GM12874 (cell line): ENCODE results near the gene GORASP1.

Experiments used
- CTCF ChIP-seq: IDR thresholded peaks from 2 replicates; pipeline ENCODE4 v1.5.1; 2011; ENCODE audit warnings: low read depth, mild to moderate bottlenecking, control low read depth, low read length, moderate library complexity; ENCODE audit not compliant: insufficient read depth

GORASP1 gene

GRCh38 chr3:39107388-39108199 lies at the start of gene GORASP1, which contains the start of gene TTC21A:
Gene GORASP1 (minus strand): TSS chr3:39107627. CDS start chr3:39107541, 86 bp downstream.
Gene TTC21A (plus strand): TSS chr3:39107680. CDS start chr3:39107838, 158 bp downstream.
- no peak for TF ChIP-seq CTCF

DNA sequence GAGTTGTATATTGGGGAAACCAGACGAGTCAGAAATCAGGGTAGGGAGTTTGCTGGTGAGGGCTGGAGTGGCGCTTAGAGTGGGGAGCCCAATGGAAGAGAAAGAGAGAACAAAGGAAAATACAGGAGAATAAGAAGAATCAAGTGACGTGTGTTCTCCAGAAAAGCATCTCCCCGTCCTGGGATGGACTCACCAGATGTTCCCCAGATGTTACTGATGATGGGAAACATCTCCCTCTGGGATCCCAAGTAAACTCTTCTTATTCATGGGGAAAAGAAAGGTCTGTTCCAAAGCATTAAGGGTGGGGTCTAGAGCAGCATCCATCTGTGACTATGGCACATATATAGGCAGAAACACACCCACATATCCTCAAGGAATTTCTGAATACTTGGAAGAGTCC lies 49.0 kb upstream of the GORASP1 start:
- TF ChIP-seq CTCF, result no peak

- TF ChIP-seq CTCF, result no peak
Measured at GRCh38 chr3:39154280-39155021, 47.0 kb upstream of the GORASP1 start.

- TF ChIP-seq CTCF, result no peak
Measured at GRCh38 chr3:39153977-39154279, 46.5 kb upstream of the GORASP1 start.

GRCh38 chr3:39150803-39151631 lies 43.6 kb upstream of the GORASP1 start:
- TF ChIP-seq CTCF, result no peak

DNA sequence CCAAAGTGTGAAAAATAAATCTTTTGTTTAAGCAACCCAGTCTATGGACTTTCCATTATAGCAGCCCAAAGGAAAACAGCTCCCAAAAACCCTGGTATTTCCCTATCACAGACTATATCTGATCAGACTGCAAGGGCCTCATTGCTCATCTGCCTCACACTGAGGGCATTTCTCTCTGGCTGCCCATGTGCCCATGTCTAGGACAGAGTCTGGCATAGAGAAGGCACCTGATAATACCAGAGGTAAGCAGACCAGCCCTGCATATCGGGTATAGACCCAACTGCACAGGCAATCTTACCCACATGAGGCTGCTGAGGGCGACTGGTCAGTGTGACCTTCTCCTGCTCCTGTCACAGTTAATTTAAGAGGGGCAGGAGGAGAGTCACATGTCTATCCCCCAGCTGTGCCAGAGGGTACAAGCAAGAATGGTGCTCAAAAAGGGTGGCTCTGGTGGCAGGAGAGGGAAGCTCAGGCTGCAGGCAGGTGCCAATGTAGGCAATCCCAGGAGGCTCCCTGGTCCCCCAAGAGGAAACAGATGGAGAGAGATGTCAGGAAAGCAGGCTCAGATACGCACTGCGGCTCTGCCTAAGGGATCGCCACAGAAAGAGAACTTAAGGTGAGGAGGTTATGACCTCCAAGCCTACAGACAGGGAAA lies 42.8 kb upstream of the GORASP1 start:
- no peak for TF ChIP-seq CTCF
